ENCODE measurements around the gene PDIK1L.
A peak's percentile ranks its signal among the peaks of the same experiment; 100 is the strongest.

The PDIK1L gene

GRCh38 chr1:26127235-26128163 is 15.9 kb downstream of the PDIK1L start:
- TF ChIP-seq MYC (IDR thresholded peaks at IDR 0.05; ENCODE audit: low read depth, low read length) (peak; percentile 26; the same call in 1 of the 2 replicates), POLR2A (IDR thresholded peaks at IDR 0.05; ENCODE audit: extremely low read depth, insufficient read length) (no peak), MAX (IDR thresholded peaks at IDR 0.05; ENCODE audit: low read depth, low read length) (peak; percentile 48), CTCF (IDR thresholded peaks at IDR 0.05; ENCODE audit: low read depth, low read length) (no peak)
- peak; percentile 47 for DNase-seq (ENCODE audit: low read depth)
- H3K4me3 ChIP-seq (ENCODE audit: low read depth, low read length) = peak overlapping the region; percentile 47

GRCh38 chr1:26129778-26130177 is 18.2 kb downstream of the PDIK1L start:
- no peak overlapping the region for H3K4me3 ChIP-seq (ENCODE audit: low read depth, low read length)
- TF ChIP-seq MAX (IDR thresholded peaks at IDR 0.05; ENCODE audit: low read depth, low read length) (no peak), POLR2A (IDR thresholded peaks at IDR 0.05; ENCODE audit: extremely low read depth, insufficient read length) (no peak), MYC (IDR thresholded peaks at IDR 0.05; ENCODE audit: low read depth, low read length) (no peak), CTCF (IDR thresholded peaks at IDR 0.05; ENCODE audit: low read depth, low read length) (no peak)
- DNase-seq (ENCODE audit: low read depth) = no peak

GRCh38 chr1:26130695-26131094 is 19.1 kb downstream of the PDIK1L start:
- H3K4me3 ChIP-seq (ENCODE audit: low read depth, low read length) = no peak overlapping the region
- TF ChIP-seq POLR2A (IDR thresholded peaks at IDR 0.05; ENCODE audit: extremely low read depth, insufficient read length) (no peak), MAX (IDR thresholded peaks at IDR 0.05; ENCODE audit: low read depth, low read length) (no peak), CTCF (IDR thresholded peaks at IDR 0.05; ENCODE audit: low read depth, low read length) (no peak), MYC (IDR thresholded peaks at IDR 0.05; ENCODE audit: low read depth, low read length) (no peak)
- DNase-seq (ENCODE audit: low read depth) = no peak

GRCh38 chr1:26132128-26132833 is 20.7 kb downstream of the PDIK1L start:
- no peak for TF ChIP-seq MYC (IDR thresholded peaks at IDR 0.05; ENCODE audit: low read depth, low read length)
- TF ChIP-seq POLR2A (IDR thresholded peaks at IDR 0.05; ENCODE audit: extremely low read depth, insufficient read length) = no peak
- no peak for TF ChIP-seq CTCF (IDR thresholded peaks at IDR 0.05; ENCODE audit: low read depth, low read length)
- no peak for TF ChIP-seq MAX (IDR thresholded peaks at IDR 0.05; ENCODE audit: low read depth, low read length)
- no peak for DNase-seq (ENCODE audit: low read depth)
- H3K4me3 ChIP-seq (ENCODE audit: low read depth, low read length) = no peak overlapping the region

GRCh38 chr1:26132834-26133167 is 21.2 kb downstream of the PDIK1L start:
- H3K4me3 ChIP-seq (ENCODE audit: low read depth, low read length) = no peak overlapping the region
- no peak for DNase-seq (ENCODE audit: low read depth)
- TF ChIP-seq MYC (IDR thresholded peaks at IDR 0.05; ENCODE audit: low read depth, low read length) = no peak

- no peak for DNase-seq (ENCODE audit: low read depth)
- no peak for TF ChIP-seq POLR2A (IDR thresholded peaks at IDR 0.05; ENCODE audit: extremely low read depth, insufficient read length)
- no peak for TF ChIP-seq MYC (IDR thresholded peaks at IDR 0.05; ENCODE audit: low read depth, low read length)
- TF ChIP-seq CTCF (IDR thresholded peaks at IDR 0.05; ENCODE audit: low read depth, low read length) = no peak
- no peak for TF ChIP-seq MAX (IDR thresholded peaks at IDR 0.05; ENCODE audit: low read depth, low read length)
- H3K4me3 ChIP-seq (ENCODE audit: low read depth, low read length) = no peak overlapping the region
Measured at GRCh38 chr1:26134466-26134865, 22.8 kb downstream of the PDIK1L start.

Measured in NB4 (cell line).